SU-DHL-6 (cell line): Measurements from ENCODE around the gene CCDC60.

Experiments
- H2AFZ ChIP-seq: fragments of 200-600 bp; sonication (generic); 2 replicates; pipeline ENCODE4 v1.6.1; 2014; ENCODE audit warnings: low read depth, mild to moderate bottlenecking, moderate library complexity, mixed read lengths, antibody characterized with exemption, low read length; ENCODE audit not compliant: severe bottlenecking
- H3F3A ChIP-seq: fragments of 200-600 bp; shearing (Covaris generic); 2 replicates; pipeline ENCODE4 v1.6.0; 2016; ENCODE audit warnings: antibody characterized with exemption, mild to moderate bottlenecking; ENCODE audit not compliant: insufficient read depth
- H3K27ac ChIP-seq: fragments of 200-600 bp; sonication (generic); 2 replicates; pipeline ENCODE4 v1.5.1; 2016; ENCODE audit warnings: low read depth, mild to moderate bottlenecking, low read length, moderate library complexity, mixed read lengths
- H3K27me3 ChIP-seq: fragments of 200-600 bp; sonication (generic), shearing (Covaris generic); 2 replicates; pipeline ENCODE4 v1.6.0; 2014; ENCODE audit warnings: mild to moderate bottlenecking, low read length
- H3K36me3 ChIP-seq: fragments of 200-600 bp; sonication (generic); 2 replicates; pipeline ENCODE4 v1.6.1; 2014; ENCODE audit warnings: mild to moderate bottlenecking, low read length, mixed read lengths
- H3K4me2 ChIP-seq: fragments of 300-600, 200-600 bp; shearing (Covaris generic), sonication (generic); 2 replicates; pipeline ENCODE4 v1.6.0; 2014; ENCODE audit warnings: low read length, low read depth, mild to moderate bottlenecking; ENCODE audit not compliant: poor library complexity, severe bottlenecking
- H3K4me3 ChIP-seq: fragments of 200-600 bp; sonication (generic); 2 replicates; pipeline ENCODE4 v1.5.1; 2014; ENCODE audit warnings: antibody characterized with exemption, low read length, mild to moderate bottlenecking, mixed read lengths; ENCODE audit not compliant: insufficient read depth, poor library complexity, severe bottlenecking
- H3K79me2 ChIP-seq: fragments of 200-600 bp; sonication (generic); 2 replicates; pipeline ENCODE4 v1.6.1; 2014; ENCODE audit warnings: mild to moderate bottlenecking, low read length, moderate library complexity; ENCODE audit not compliant: insufficient read depth
- H3K9ac ChIP-seq: fragments of 200-600 bp; sonication (generic); 2 replicates; pipeline ENCODE4 v1.7.0; 2014; ENCODE audit warnings: mild to moderate bottlenecking, low read length
- H3K9me2 ChIP-seq: fragments of 200-600 bp; sonication (generic); replicated peaks from 2 replicates; pipeline ENCODE4 v1.6.1; 2014; ENCODE audit warnings: low read length; ENCODE audit not compliant: insufficient read depth
- H3K9me3 ChIP-seq: fragments of 200-600 bp; sonication (generic); 2 replicates; pipeline ENCODE4 v1.6.1; 2014; ENCODE audit warnings: low read length, mixed read lengths; ENCODE audit not compliant: insufficient read depth
- H4K20me1 ChIP-seq: fragments of 200-600 bp; sonication (generic); 2 replicates; pipeline ENCODE4 v1.6.1; 2014; ENCODE audit warnings: low read depth, mild to moderate bottlenecking, antibody characterized with exemption, low read length, moderate library complexity, mixed read lengths
- CTCF ChIP-seq: fragments of 200-600 bp; sonication (generic); IDR thresholded peaks from one replicate; pipeline ENCODE4 v1.5.1; 2017; ENCODE audit warnings: antibody characterized with exemption, mild to moderate bottlenecking, low read length, moderate library complexity; ENCODE audit not compliant: insufficient read depth, poor library complexity, severe bottlenecking
- EZH2phosphoT487 ChIP-seq: fragments of 200-600 bp; sonication (generic), shearing (Covaris generic); conservative IDR thresholded peaks from 2 replicates; pipeline ENCODE4 v1.6.1; 2018; ENCODE audit warnings: mild to moderate bottlenecking, antibody characterized with exemption, low read length, moderate library complexity, mixed read lengths

Gene CCDC60

GRCh38 chr12:119327471-119327870 lies 7.1 kb upstream of the CCDC60 start:
- Histone ChIP-seq H3K4me3 (no peak overlapping the region), H3F3A (no peaks in the 10 kb centered on the region), H3K9me2 (no peaks in the 10 kb centered on the region), H3K4me2 (no peak overlapping the region), H3K27me3 (no peaks in the 10 kb centered on the region), H3K9ac (no peak overlapping the region), H3K9me3 (no peaks in the 10 kb centered on the region), H3K36me3 (no peaks in the 10 kb centered on the region), H4K20me1 (no peaks in the 10 kb centered on the region), H3K27ac (no peak overlapping the region), H3K79me2 (no peaks in the 10 kb centered on the region), H2AFZ (no peak overlapping the region)
- TF ChIP-seq CTCF (no peak), EZH2phosphoT487 (no peak)

GRCh38 chr12:119328111-119328510 lies 6.4 kb upstream of the CCDC60 start:
- Histone ChIP-seq H3K36me3 (no peaks in the 10 kb centered on the region), H4K20me1 (no peaks in the 10 kb centered on the region), H3K9ac (no peak overlapping the region), H3K4me2 (no peak overlapping the region), H3K79me2 (no peaks in the 10 kb centered on the region), H3K9me2 (no peaks in the 10 kb centered on the region), H3K27ac (no peak overlapping the region), H3K9me3 (no peaks in the 10 kb centered on the region), H3K27me3 (no peaks in the 10 kb centered on the region), H3F3A (no peaks in the 10 kb centered on the region), H3K4me3 (no peak overlapping the region), H2AFZ (no peak overlapping the region)
- TF ChIP-seq EZH2phosphoT487 (no peak), CTCF (no peak)

- TF ChIP-seq EZH2phosphoT487: no peak
- H3K27me3 ChIP-seq: no peaks in the 10 kb centered on the region
- H3K79me2 ChIP-seq: no peaks in the 10 kb centered on the region
- no peaks in the 10 kb centered on the region for H3K9me3 ChIP-seq
- no peak overlapping the region for H3K27ac ChIP-seq
- H2AFZ ChIP-seq: no peak overlapping the region
- H3F3A ChIP-seq: no peaks in the 10 kb centered on the region
- no peaks in the 10 kb centered on the region for H3K9me2 ChIP-seq
- no peak overlapping the region for H3K4me3 ChIP-seq
- H4K20me1 ChIP-seq: no peaks in the 10 kb centered on the region
- H3K4me2 ChIP-seq: no peak overlapping the region
- H3K9ac ChIP-seq: no peak overlapping the region
- H3K36me3 ChIP-seq: no peaks in the 10 kb centered on the region
These were observed 4.2 kb downstream of the CCDC60 start for GRCh38 chr12:119338593-119339363.

GRCh38 chr12:119340578-119340977 lies 6.0 kb downstream of the CCDC60 start:
- Histone ChIP-seq H3K9me3 (no peaks in the 10 kb centered on the region), H3K9ac (no peak overlapping the region), H3K27me3 (no peaks in the 10 kb centered on the region), H4K20me1 (no peaks in the 10 kb centered on the region), H3K9me2 (no peaks in the 10 kb centered on the region), H3K36me3 (no peaks in the 10 kb centered on the region), H2AFZ (no peak overlapping the region), H3F3A (no peaks in the 10 kb centered on the region), H3K27ac (no peak overlapping the region), H3K79me2 (no peaks in the 10 kb centered on the region), H3K4me2 (no peak overlapping the region), H3K4me3 (no peak overlapping the region)
- no peak for TF ChIP-seq EZH2phosphoT487
- TF ChIP-seq CTCF: no peak
